HepG2 (cell line): Measurements from ENCODE around the gene CTNNA3. TPM values are rescaled to one million over a fixed set of nuclear protein-coding genes. Genes with fewer than 3 reads are reported as not detected.

Source experiments
- ATAC-seq: fragments of 200-7000 bp; cut with Tn5 transposase; 3 replicates; pipeline ENCODE4 v1.9.1; 2020; ENCODE audit warnings: mild to moderate bottlenecking, moderate library complexity
- BruUV-seq: library from RNA; stranded (reverse); fragments of 400-500 nt; replicated peaks from 2 replicates; lab custom pipeline; 2021; lab: Mats Ljungman, UMichigan
- CTCF ChIA-PET: fragments of 300-600 bp; formaldehyde crosslinking; extraction: SDS; loops from one replicate; lab custom pipeline; 2021; ENCODE audit warnings: low total read pairs, inconsistent platforms, low intra/inter-chr PET ratio; lab: Yijun Ruan, JAX
- POLR2A ChIA-PET: fragments of 350-600 bp; sonication (Branson Sonifier 250); formaldehyde crosslinking; loops from one replicate; lab custom pipeline; 2020; ENCODE audit warnings: antibody characterized with exemption, inconsistent platforms; lab: Yijun Ruan, JAX
- DNase-seq: peaks from one replicate; pipeline ENCODE4 v3.0.0-alpha.2; 2015; ENCODE audit warnings: low spot score
- FAIRE-seq: peaks from 3 replicates; lab custom pipeline; 2011; peaks lifted over from hg19 to GRCh38; lab: Jason Lieb, UNC
- H2AFZ ChIP-seq: one replicate; pipeline ENCODE4 v1.6.1; 2011; ENCODE audit warnings: low read length, inconsistent platforms
- H3K27ac ChIP-seq: fragments of 300-600 bp; 3 replicates; pipeline ENCODE4 v1.8.0; 2011; ENCODE audit warnings: mixed run types, mild to moderate bottlenecking, mixed read lengths, low read length, inconsistent platforms; ENCODE audit not compliant: insufficient read depth; ENCODE audit errors: extremely low read length
- H3K27me3 ChIP-seq, 2 experiments: fragments of 200-600 bp in 1 of 2; 2 replicates in 1 of 2; 3 replicates in 1 of 2; pipeline versions ENCODE4 v1.6.0 to v1.8.0; 2011; ENCODE audit warnings: low read length in 2 of 2, mild to moderate bottlenecking in 2 of 2, moderate library complexity in 2 of 2, inconsistent platforms in 1 of 2; ENCODE audit not compliant: insufficient read depth in 2 of 2, control insufficient read depth in 1 of 2
- H3K36me3 ChIP-seq, 2 experiments: fragments of 200-600 bp in 1 of 2; replicated peaks in 1 of 2; 2 replicates in 1 of 2; 3 replicates in 1 of 2; pipeline versions ENCODE4 v1.5.1 to v1.8.0; 2011; ENCODE audit warnings: low read length in 2 of 2, inconsistent platforms in 1 of 2; ENCODE audit not compliant: insufficient read depth in 2 of 2, control insufficient read depth in 1 of 2
- H3K4me1 ChIP-seq: 2 replicates; pipeline ENCODE4 v1.5.1; 2012; ENCODE audit warnings: low read length, inconsistent platforms; ENCODE audit not compliant: insufficient read depth
- H3K4me2 ChIP-seq: 2 replicates; pipeline ENCODE4 v1.6.0; 2011; ENCODE audit warnings: low read depth, low read length, inconsistent platforms
- H3K4me3 ChIP-seq, 3 experiments: fragments of 200-600 bp in 1 of 3; sonication (generic), shearing (Covaris generic) in 1 of 3; replicated peaks in 1 of 3; 2 replicates each; pipeline ENCODE4 v1.5.1; 2011 to 2016; ENCODE audit warnings: low read length in 3 of 3, inconsistent platforms in 2 of 3, low read depth in 2 of 3, mild to moderate bottlenecking in 2 of 3, control low read depth in 1 of 3, mixed read lengths in 1 of 3; ENCODE audit not compliant: insufficient read depth in 1 of 3
- H3K79me2 ChIP-seq: one replicate; pipeline ENCODE4 v1.6.1; 2011; ENCODE audit warnings: low read length, inconsistent platforms; ENCODE audit not compliant: insufficient read depth
- H3K9ac ChIP-seq: 2 replicates; pipeline ENCODE4 v1.6.0; 2011; ENCODE audit warnings: mild to moderate bottlenecking, low read depth, low read length, inconsistent platforms; ENCODE audit not compliant: insufficient read depth
- H3K9me3 ChIP-seq: 2 replicates; pipeline ENCODE4 v1.5.1; 2012; ENCODE audit warnings: mild to moderate bottlenecking, low read length
- H4K20me1 ChIP-seq: 2 replicates; pipeline ENCODE4 v1.6.0; 2011; ENCODE audit warnings: inconsistent platforms, mild to moderate bottlenecking, low read length, moderate library complexity; ENCODE audit not compliant: insufficient read depth
- CAMTA2 ChIP-seq: sonication (generic); formaldehyde crosslinking; IDR thresholded peaks from 2 replicates; pipeline ENCODE4 v1.4.0; 2020; ENCODE audit warnings: mild to moderate bottlenecking, missing genetic modification reagents, borderline replicate concordance
- CHD2 ChIP-seq: IDR thresholded peaks from 2 replicates; pipeline ENCODE4 v1.6.1; 2011; ENCODE audit warnings: low read depth, low read length, improper control_type of control experiment
- FOXA1 ChIP-seq, 2 experiments: fragments of 450-650 bp in 1 of 2; sonication (generic) in 1 of 2; formaldehyde crosslinking in 1 of 2; IDR thresholded peaks; 2 replicates each; pipeline versions ENCODE4 v1.4.0 to v1.6.1; 2016 to 2020; ENCODE audit warnings: missing genetic modification reagents in 1 of 2
- HCFC1 ChIP-seq: fragments of 150-350 bp; IDR thresholded peaks from 2 replicates; pipeline ENCODE4 v1.6.1; 2014; ENCODE audit warnings: low read depth, low read length
- JARID2 ChIP-seq: sonication (generic); formaldehyde crosslinking; IDR thresholded peaks from 2 replicates; pipeline ENCODE4 v1.8.1; 2023; ENCODE audit warnings: missing genetic modification reagents, inconsistent platforms; ENCODE audit not compliant: insufficient replicate concordance
- MAFK ChIP-seq, 2 experiments: IDR thresholded peaks in 1 of 2; conservative IDR thresholded peaks in 1 of 2; 2 replicates each; pipeline ENCODE4 v1.6.1; 2011; ENCODE audit warnings: improper control_type of control experiment in 2 of 2, low read length in 2 of 2
- NCOA5 ChIP-seq: sonication (generic); formaldehyde crosslinking; IDR thresholded peaks from 2 replicates; pipeline ENCODE4 v1.4.0; 2020; ENCODE audit warnings: missing genetic modification reagents
- NCOR1 ChIP-seq: fragments of 200-600 bp; sonication (generic); IDR thresholded peaks from 2 replicates; pipeline ENCODE4 v1.7.0; 2017; ENCODE audit warnings: antibody characterized with exemption, low read length, borderline replicate concordance
- SATB2 ChIP-seq: sonication (generic); formaldehyde crosslinking; IDR thresholded peaks from 2 replicates; pipeline ENCODE4 v1.5.0; 2020; ENCODE audit warnings: missing genetic modification reagents
- SP5 ChIP-seq: IDR thresholded peaks from 2 replicates; pipeline ENCODE4 v1.6.1; 2016; ENCODE audit warnings: low read depth, borderline replicate concordance
- ZFP36L2 ChIP-seq: sonication (generic); formaldehyde crosslinking; IDR thresholded peaks from 2 replicates; pipeline ENCODE4 v1.4.0; 2020; ENCODE audit warnings: missing genetic modification reagents
- ZNF136 ChIP-seq: sonication (generic); formaldehyde crosslinking; IDR thresholded peaks from 2 replicates; pipeline ENCODE4 v1.8.1; 2022; ENCODE audit warnings: low read depth, mild to moderate bottlenecking, moderate library complexity, missing genetic modification reagents
- ZNF432 ChIP-seq: sonication (generic); formaldehyde crosslinking; IDR thresholded peaks from 2 replicates; pipeline ENCODE4 v1.5.0; 2020; ENCODE audit warnings: missing genetic modification reagents, mild to moderate bottlenecking, borderline replicate concordance
- ZNF720 ChIP-seq: sonication (generic); formaldehyde crosslinking; IDR thresholded peaks from 2 replicates; pipeline ENCODE4 v1.4.0; 2020; ENCODE audit warnings: missing genetic modification reagents
- ZNF724P ChIP-seq: sonication (generic); formaldehyde crosslinking; IDR thresholded peaks from 2 replicates; pipeline ENCODE4 v1.8.0; 2022; ENCODE audit warnings: missing genetic modification reagents, borderline replicate concordance
- ZNF850 ChIP-seq: sonication (generic); formaldehyde crosslinking; conservative IDR thresholded peaks from 2 replicates; pipeline ENCODE4 v1.9.0; 2021; ENCODE audit warnings: mild to moderate bottlenecking, missing genetic modification reagents
- WGBS: methylation state at CpG from one replicate; pipeline ENCODE4 v1.1.6; 2017; ENCODE audit warnings: low lambda C conversion rate; 5-methylcytosine and 5-hydroxymethylcytosine counted together
- in situ Hi-C: cut with HindIII; loops from 2 replicates; pipeline ENCODE4 v1.10.0; 2017; ENCODE audit warnings: low pct_unique_long_range_greater_than_20kb; ENCODE audit not compliant: extremely low pct_ligation_motif_present
- intact Hi-C: fragments of 100-400 bp; cut with micrococcal nuclease; formaldehyde crosslinking; loops from one replicate; pipeline ENCODE4 v1.10.0; 2022; ENCODE audit not compliant: unreplicated experiment
- polyA plus RNA-seq, 8 experiments: library from polyadenylated mRNA; depleted of rRNA in 3 of 8; stranded (reverse) in 7 of 8; unstranded in 1 of 8; fragments of >200 nt; fragmentation: Illumina TruSeq in 4 of 8; extraction: Trizol in 4 of 8; gene quantifications; 2 replicates each; pipeline versions ENCODE4 v1.2.1 to v1.2.3, GENCODE V29; 2011 to 2016; ENCODE audit warnings: low read depth in 4 of 8, missing spikeins in 1 of 8, mixed read lengths in 1 of 8; ENCODE audit not compliant: insufficient read depth in 1 of 8
- total RNA-seq, 5 experiments: library from RNA; depleted of rRNA; stranded (reverse); fragments of >200 nt; fragmentation: Illumina TruSeq; extraction: Trizol; gene quantifications; 2 replicates each; pipeline ENCODE4 v1.2.3, GENCODE V29; 2016; ENCODE audit warnings: low read depth in 1 of 5
- TF ChIP-seq, protein P1 (sequence below): sonication (generic); formaldehyde crosslinking; IDR thresholded peaks from 2 replicates; pipeline ENCODE4 v1.4.0; 2020; ENCODE audit warnings: mild to moderate bottlenecking, missing genetic modification reagents, borderline replicate concordance
- TF ChIP-seq, protein P2 (sequence below): IDR thresholded peaks from 2 replicates; pipeline ENCODE4 v1.6.1; 2016; ENCODE audit warnings: missing biosample characterization, missing genetic modification reagents, low read depth
- TF ChIP-seq, protein P3 (sequence below): sonication (generic); formaldehyde crosslinking; IDR thresholded peaks from 2 replicates; pipeline ENCODE4 v1.5.0; 2020; ENCODE audit warnings: missing genetic modification reagents
- TF ChIP-seq, protein P4 (sequence below): sonication (generic); formaldehyde crosslinking; IDR thresholded peaks from 2 replicates; pipeline ENCODE4 v1.8.1; 2023; ENCODE audit warnings: mild to moderate bottlenecking, moderate library complexity, missing genetic modification reagents

Gene CTNNA3
- total and polyA plus RNA-seq, 2 of the 13 experiments (the other 11 are each of a cell fraction or from before 2014, with no cell fraction given), result not detected

DNA sequence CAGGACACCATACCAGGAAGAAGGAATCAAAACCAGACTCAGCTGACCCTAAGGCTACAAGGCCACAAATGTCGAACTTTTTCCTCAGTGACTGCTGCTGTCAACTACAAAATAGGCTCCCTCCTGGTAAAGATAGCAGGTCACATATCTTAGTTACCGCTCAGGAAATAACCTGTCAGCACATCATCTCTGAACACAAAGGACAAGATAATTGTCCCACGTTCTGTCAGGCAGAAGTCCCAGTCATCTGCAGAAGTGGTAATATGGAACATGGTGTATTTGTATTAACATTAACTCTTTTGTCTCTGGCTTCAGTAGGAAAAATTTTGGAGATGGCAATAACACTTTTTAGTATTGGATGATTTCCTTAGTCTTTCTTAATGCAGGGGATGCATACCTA, 1400.4 kb downstream of the CTNNA3 start (continued):
- TF ChIP-seq ZNF432 (no peak), NCOR1 (no peak), NCOA5 (CRISPR knock-in tag) (no peak), MAFK (conservative IDR thresholded peaks at IDR 0.05 in 1 of 2, IDR thresholded peaks at IDR 0.05 in 1 of 2; ENCODE audit: low read length in 2 of 2) (no peak)

DNA sequence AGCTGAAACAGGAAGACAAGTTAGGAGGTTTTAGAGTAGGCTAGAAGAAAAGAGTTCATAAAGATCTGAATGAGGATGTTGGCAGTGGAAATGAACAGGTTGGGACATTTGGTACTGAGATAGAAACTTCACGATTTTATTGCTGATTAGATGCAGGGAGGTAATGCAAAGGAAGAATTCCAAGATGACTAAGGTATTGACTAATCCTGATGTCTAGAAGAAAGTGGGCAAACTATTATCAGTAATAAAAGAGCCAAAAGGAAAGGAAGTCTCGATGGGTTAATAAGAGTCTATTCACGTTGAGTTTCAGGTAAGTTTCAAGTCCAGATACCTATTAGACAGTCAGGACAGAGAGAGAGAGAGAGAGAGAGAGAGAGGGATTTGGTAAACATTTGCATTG, 1401.5 kb downstream of the CTNNA3 start:
- intact Hi-C loops, result no loop called here
- Histone ChIP-seq H3K27me3 (no peaks in the 10 kb centered on the region), H4K20me1 (no peaks in the 10 kb centered on the region), H3K9me3 (no peaks in the 10 kb centered on the region), H2AFZ (no peak overlapping the region), H3K4me1 (no peaks in the 10 kb centered on the region), H3K79me2 (no peaks in the 10 kb centered on the region)
- FAIRE-seq (no peak), DNase-seq (no peak)
- CTCF ChIA-PET, result no interaction called here
- POLR2A ChIA-PET, result no interaction called here
- 2% methylated on average over 3 of the region's 3 CpGs for WGBS
- no peak for TF ChIP-seq FOXA1 (IDR thresholded peaks at IDR 0.05)
- TF ChIP-seq FOXA1 (CRISPR knock-in tag; IDR thresholded peaks at IDR 0.05), result no peak
- TF ChIP-seq SP5 (CRISPR knock-in tag), result no peak
- TF ChIP-seq ZNF850 (CRISPR knock-in tag), result no peak
- TF ChIP-seq, protein P1, sequence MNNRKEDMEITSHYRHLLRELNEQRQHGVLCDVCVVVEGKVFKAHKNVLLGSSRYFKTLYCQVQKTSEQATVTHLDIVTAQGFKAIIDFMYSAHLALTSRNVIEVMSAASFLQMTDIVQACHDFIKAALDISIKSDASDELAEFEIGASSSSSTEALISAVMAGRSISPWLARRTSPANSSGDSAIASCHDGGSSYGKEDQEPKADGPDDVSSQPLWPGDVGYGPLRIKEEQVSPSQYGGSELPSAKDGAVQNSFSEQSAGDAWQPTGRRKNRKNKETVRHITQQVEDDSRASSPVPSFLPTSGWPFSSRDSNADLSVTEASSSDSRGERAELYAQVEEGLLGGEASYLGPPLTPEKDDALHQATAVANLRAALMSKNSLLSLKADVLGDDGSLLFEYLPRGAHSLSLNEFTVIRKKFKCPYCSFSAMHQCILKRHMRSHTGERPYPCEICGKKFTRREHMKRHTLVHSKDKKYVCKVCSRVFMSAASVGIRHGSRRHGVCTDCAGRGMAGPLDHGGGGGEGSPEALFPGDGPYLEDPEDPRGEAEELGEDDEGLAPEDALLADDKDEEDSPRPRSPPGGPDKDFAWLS (CRISPR knock-in tag), result no peak
- TF ChIP-seq SATB2 (CRISPR knock-in tag), result no peak
- no peak for TF ChIP-seq JARID2 (CRISPR knock-in tag)
- no peak for TF ChIP-seq ZFP36L2 (CRISPR knock-in tag)
- TF ChIP-seq ZNF720 (CRISPR knock-in tag), result no peak
- no peak for TF ChIP-seq HCFC1
- TF ChIP-seq, protein P2, sequence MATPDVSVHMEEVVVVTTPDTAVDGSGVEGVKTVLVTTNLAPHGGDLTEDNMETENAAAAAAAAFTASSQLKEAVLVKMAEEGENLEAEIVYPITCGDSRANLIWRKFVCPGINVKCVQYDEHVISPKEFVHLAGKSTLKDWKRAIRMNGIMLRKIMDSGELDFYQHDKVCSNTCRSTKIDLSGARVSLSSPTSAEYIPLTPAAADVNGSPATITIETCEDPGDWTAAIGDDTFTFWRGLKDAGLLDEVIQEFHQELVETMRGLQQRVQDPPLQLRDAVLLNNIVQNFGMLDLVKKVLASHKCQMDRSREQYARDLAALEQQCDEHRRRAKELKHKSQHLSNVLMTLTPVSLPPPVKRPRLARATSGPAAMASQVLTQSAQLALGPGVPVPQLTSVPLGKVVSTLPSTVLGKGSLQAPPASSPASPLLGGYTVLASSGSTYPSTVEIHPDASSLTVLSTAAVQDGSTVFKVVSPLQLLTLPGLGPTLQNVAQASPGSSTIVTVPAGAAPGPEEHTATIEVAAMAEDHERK (CRISPR knock-in tag), result no peak
- TF ChIP-seq CAMTA2, result no peak
- no peak for TF ChIP-seq ZNF136
- no peak for TF ChIP-seq CHD2
- TF ChIP-seq, protein P3, sequence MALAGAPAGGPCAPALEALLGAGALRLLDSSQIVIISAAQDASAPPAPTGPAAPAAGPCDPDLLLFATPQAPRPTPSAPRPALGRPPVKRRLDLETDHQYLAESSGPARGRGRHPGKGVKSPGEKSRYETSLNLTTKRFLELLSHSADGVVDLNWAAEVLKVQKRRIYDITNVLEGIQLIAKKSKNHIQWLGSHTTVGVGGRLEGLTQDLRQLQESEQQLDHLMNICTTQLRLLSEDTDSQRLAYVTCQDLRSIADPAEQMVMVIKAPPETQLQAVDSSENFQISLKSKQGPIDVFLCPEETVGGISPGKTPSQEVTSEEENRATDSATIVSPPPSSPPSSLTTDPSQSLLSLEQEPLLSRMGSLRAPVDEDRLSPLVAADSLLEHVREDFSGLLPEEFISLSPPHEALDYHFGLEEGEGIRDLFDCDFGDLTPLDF, result no peak
- TF ChIP-seq, protein P4, sequence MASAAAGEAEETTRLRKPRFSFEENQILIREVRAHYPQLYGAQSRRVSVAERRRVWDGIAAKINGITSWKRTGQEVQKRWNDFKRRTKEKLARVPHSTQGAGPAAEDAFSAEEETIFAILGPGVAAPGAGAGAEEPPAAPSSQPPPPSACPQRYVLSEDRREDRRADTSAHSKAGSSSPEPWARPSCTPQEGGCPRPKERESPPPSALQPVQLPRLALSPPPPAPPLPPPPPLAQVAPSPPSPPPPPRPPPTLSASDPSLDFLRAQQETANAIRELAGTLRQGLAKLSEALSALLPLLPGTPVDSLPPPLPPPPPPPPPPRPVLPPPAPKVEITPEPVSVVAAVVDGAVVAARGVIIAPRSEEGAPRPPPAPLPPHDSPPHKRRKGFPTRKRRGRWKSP (CRISPR knock-in tag), result no peak
- no peak for TF ChIP-seq ZNF724P (CRISPR knock-in tag)
- TF ChIP-seq, all 625 proteins: peak for 0
- Histone ChIP-seq H3K4me2 (no peak overlapping the region), H3K9ac (no peak overlapping the region), H3K36me3 (no peaks in the 10 kb centered on the region), H3K27ac (no peak overlapping the region), H3K4me3 (no peak overlapping the region)
- ATAC-seq, result no peak
- BruUV-seq, result no TSS peak
- in situ Hi-C loops, result no loop called here
